ENCODE results near the gene RHBDF1. TPM values are rescaled to one million over a fixed set of nuclear protein-coding genes. Genes with fewer than 3 reads are reported as not detected.

RHBDF1 gene
- total and polyA plus RNA-seq, 7 donors, result 9.0 to 24.8 (median 18.3) TPM

DNA sequence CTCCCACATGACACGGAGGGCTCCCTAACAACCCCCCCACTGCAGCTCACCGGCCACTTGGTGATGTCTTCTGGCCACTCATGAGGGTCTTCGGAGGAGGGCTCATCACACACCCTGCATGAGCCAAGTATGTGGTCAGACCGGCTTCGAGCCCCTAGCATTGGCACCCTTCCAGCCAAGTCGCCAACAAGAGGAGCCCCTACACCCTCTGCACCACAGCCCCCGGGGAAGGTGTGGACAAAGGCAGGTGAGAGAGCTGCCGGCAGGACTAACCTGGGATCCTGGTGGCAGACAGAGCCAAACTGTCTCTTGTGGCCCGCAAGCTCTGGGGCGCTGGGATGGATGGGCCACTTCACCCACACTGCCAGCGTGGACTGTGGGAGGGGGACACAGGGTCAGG, 12.3 kb downstream of the RHBDF1 start:
- DNase-seq, result peak in 1 of 2 donors; percentile 12
- no peak for ATAC-seq
- Histone ChIP-seq H3K4me1 (peaks cover 11% of the 10 kb centered on the region), H3K27me3 (ENCODE audit: insufficient read depth in 3 of 3, low read length in 2 of 3) (no peaks in the 10 kb centered on the region), H3K4me3 (no peak overlapping the region), H3K9me3 (no peaks in the 10 kb centered on the region), H3K27ac (no peak overlapping the region), H3K36me3 (ENCODE audit: insufficient read depth in 1 of 2, low read depth in 1 of 2) (peaks cover 7 to 96% of the 10 kb centered on the region in 2 donors)
- WGBS, 3 donors, result 79 to 83% (median 81%) methylated on average over 11 of the region's 11 CpGs
- intact Hi-C loops (cut with DNase I), result no loop called here
- TF ChIP-seq, protein P1, sequence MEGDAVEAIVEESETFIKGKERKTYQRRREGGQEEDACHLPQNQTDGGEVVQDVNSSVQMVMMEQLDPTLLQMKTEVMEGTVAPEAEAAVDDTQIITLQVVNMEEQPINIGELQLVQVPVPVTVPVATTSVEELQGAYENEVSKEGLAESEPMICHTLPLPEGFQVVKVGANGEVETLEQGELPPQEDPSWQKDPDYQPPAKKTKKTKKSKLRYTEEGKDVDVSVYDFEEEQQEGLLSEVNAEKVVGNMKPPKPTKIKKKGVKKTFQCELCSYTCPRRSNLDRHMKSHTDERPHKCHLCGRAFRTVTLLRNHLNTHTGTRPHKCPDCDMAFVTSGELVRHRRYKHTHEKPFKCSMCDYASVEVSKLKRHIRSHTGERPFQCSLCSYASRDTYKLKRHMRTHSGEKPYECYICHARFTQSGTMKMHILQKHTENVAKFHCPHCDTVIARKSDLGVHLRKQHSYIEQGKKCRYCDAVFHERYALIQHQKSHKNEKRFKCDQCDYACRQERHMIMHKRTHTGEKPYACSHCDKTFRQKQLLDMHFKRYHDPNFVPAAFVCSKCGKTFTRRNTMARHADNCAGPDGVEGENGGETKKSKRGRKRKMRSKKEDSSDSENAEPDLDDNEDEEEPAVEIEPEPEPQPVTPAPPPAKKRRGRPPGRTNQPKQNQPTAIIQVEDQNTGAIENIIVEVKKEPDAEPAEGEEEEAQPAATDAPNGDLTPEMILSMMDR (IDR thresholded peaks at IDR 0.05), result no peak

DNA sequence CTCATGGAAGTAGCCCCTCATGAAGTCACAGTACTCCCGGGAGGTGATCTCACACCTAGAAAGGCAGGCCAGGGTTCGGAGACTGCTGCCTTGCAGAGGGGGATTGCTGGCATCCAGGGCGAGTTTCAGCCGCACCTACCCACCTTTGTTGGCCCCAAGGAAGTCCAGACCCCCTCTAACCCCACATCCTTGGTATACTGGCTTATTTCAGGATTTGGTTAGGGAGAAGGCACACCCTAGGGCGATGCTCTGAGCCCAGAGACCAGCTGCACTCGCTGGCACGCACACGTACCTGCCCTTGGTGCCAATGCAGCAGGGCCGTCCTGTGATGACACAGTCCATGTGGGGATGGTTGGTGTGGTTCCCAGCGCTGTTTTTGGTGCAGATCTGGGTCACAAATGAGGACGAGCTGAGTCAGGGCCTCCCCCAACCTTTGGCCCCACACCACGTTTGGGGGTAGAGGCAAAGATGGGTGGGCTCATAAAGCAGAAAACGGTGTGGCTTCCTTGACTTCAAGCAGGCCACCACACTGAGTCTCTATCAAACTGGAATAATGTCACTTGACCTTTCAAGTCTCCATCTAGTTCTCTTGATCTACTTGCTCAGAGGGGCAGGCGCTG, 12.9 kb downstream of the RHBDF1 start:
- DNase-seq (peak in 1 of 2 donors; percentile 10), ATAC-seq (peak in 2 of 4 donors; percentile 31 to 33)
- 56 to 76% (median 59%) methylated on average over 14 of the region's 14 CpGs for WGBS, 3 donors
- intact Hi-C loops (cut with DNase I), result no loop called here
- H3K9me3 ChIP-seq, result no peaks in the 10 kb centered on the region
- H3K4me1 ChIP-seq, result peaks cover 11% of the 10 kb centered on the region
- peaks cover 7 to 93% of the 10 kb centered on the region in 2 donors for H3K36me3 ChIP-seq (ENCODE audit: insufficient read depth in 1 of 2, low read depth in 1 of 2)
- no peaks in the 10 kb centered on the region for H3K27me3 ChIP-seq (ENCODE audit: insufficient read depth in 3 of 3, low read length in 2 of 3)
- H3K4me3 ChIP-seq, result no peak overlapping the region
- H3K27ac ChIP-seq, result no peak overlapping the region
- TF ChIP-seq, protein P1 (IDR thresholded peaks at IDR 0.05), result no peak

DNA sequence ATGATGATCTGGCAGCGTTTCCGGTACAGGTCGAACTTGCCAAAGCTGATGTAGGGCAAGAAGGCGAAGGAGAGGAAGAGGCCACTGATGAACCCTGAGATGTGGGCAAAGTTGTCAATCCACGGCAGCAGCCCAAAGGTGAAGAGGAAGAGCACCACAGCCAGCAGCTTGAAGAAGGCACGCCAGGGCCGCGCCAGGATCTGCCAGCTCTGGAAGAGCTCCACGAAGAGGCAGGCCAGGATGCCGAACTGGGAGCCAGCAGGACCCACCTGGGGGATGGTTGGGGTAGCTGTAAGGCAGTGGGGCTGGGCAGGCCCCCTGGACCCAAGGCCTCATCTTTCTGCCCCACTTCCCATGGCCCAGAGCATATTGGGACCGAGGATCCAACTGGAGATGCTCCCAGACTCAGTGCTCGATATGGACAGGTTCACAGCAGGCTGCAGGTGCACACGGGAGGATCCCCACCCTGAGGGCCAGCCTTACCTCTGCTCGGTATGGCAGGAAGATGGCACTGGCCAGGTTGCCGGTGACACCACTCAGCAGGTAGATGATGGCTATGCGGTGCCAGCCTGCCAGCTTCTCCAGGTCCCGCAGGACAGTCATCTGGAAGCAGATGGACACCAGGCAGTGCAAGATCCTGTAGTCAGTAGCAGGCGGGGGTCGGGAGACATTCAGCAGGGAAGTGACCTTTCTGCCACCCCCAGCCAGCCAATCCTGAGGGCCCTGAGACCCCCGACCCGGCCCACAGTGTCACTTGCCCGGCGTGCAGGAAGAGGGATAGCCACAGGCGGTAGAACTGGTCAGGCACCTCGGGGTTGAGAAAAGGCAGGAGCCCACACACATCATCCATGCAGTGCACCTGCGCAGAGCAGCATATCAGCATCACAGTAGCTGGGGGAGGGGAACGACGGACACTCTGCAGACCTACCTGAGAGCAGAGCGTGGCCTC, 13.7 kb downstream of the RHBDF1 start:
- no peak overlapping the region for H3K27ac ChIP-seq
- no peaks in the 10 kb centered on the region for H3K9me3 ChIP-seq
- WGBS, 3 donors, result 84 to 89% (median 84%) methylated on average over 29 of the region's 29 CpGs
- H3K36me3 ChIP-seq (ENCODE audit: insufficient read depth in 1 of 2, low read depth in 1 of 2), result peaks cover 7 to 87% of the 10 kb centered on the region in 2 donors
- no peaks in the 10 kb centered on the region for H3K27me3 ChIP-seq (ENCODE audit: insufficient read depth in 3 of 3, low read length in 2 of 3)
- H3K4me3 ChIP-seq, result no peak overlapping the region
- H3K4me1 ChIP-seq, result peaks cover 5% of the 10 kb centered on the region
- TF ChIP-seq, protein P1 (IDR thresholded peaks at IDR 0.05), result no peak
- no peak for ATAC-seq
- intact Hi-C loops (cut with DNase I), result no loop called here
- DNase-seq, result peak in 1 of 2 donors; percentile 12

DNA sequence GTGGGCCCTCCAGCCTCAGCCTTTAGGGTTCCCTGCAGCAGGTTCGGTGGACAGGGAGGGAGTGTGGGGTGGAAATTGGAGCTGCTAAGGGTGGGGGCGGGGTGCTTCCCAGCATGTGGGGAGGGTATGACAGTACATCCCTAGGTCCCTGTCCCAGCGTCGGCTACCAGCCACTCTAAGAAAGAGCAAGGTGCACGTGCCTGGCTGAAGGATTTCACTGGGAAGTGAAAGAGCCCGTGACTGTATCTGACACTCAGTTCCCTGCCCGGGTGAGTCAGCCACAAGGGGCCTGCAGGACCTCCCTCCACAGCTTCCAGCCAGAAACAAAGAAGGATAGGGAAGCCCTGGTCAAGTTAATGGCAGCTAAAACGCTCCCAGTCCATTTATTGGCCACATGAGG, 14.7 kb downstream of the RHBDF1 start:
- TF ChIP-seq, protein P1 (IDR thresholded peaks at IDR 0.05), result no peak
- no peak for ATAC-seq
- Histone ChIP-seq H3K9me3 (no peaks in the 10 kb centered on the region), H3K27ac (no peak overlapping the region), H3K4me1 (peaks cover 2% of the 10 kb centered on the region), H3K4me3 (no peak overlapping the region), H3K36me3 (ENCODE audit: insufficient read depth in 1 of 2, low read depth in 1 of 2) (peaks cover 7 to 77% of the 10 kb centered on the region in 2 donors), H3K27me3 (ENCODE audit: insufficient read depth in 3 of 3, low read length in 2 of 3) (no peaks in the 10 kb centered on the region)
- DNase-seq, result peak; percentile 34 to 59
- intact Hi-C loops (cut with DNase I), result no loop called here
- WGBS, 3 donors, result 50 to 73% (median 53%) methylated on average over 8 of the region's 8 CpGs

Data from psoas muscle (tissue), 8 donors.